ENCODE measurements around the gene CACNA2D4.

The CACNA2D4 gene

GRCh38 chr12:1962051-1963020 is 43.9 kb upstream of the CACNA2D4 start:
- Histone ChIP-seq H3K27ac (ENCODE audit: low read length) (no peak overlapping the region), H3K9ac (ENCODE audit: low read length) (no peak overlapping the region), H3K4me1 (ENCODE audit: low read length) (no peaks in the 10 kb centered on the region), H3K9me2 (replicated peaks; ENCODE audit: insufficient read depth, low read length) (no peaks in the 10 kb centered on the region), H3K4me2 (ENCODE audit: low read depth, low read length) (no peak overlapping the region), H3K79me2 (ENCODE audit: low read length) (no peaks in the 10 kb centered on the region), H2AFZ (ENCODE audit: low read length) (no peak overlapping the region), H3K4me3 (ENCODE audit: low read length) (no peak overlapping the region), H3K36me3 (replicated peaks; ENCODE audit: insufficient read depth, low read length) (no peaks in the 10 kb centered on the region), H4K20me1 (ENCODE audit: insufficient read depth, low read length) (no peaks in the 10 kb centered on the region), H3F3A (ENCODE audit: insufficient read depth, low read length) (no peaks in the 10 kb centered on the region), H3K9me3 (replicated peaks; ENCODE audit: insufficient read depth, low read length) (no peaks in the 10 kb centered on the region), H3K27me3 (replicated peaks; ENCODE audit: insufficient read depth, low read length) (no peaks in the 10 kb centered on the region)
- TF ChIP-seq EZH2 (optimal IDR thresholded peaks at IDR 0.05; ENCODE audit: low read depth, low read length): no peak
- TF ChIP-seq CTCF (IDR thresholded peaks at IDR 0.05; ENCODE audit: low read length): no peak
- TF ChIP-seq EZH2phosphoT487 (IDR thresholded peaks at IDR 0.05; ENCODE audit: low read length): no peak
- DNase-seq: no peak

GRCh38 chr12:1956716-1957115 is 38.3 kb upstream of the CACNA2D4 start:
- H3K4me1 ChIP-seq (ENCODE audit: low read length): no peaks in the 10 kb centered on the region
- no peaks in the 10 kb centered on the region for H3K79me2 ChIP-seq (ENCODE audit: low read length)
- TF ChIP-seq EZH2phosphoT487 (IDR thresholded peaks at IDR 0.05; ENCODE audit: low read length): no peak
- no peak for TF ChIP-seq CTCF (IDR thresholded peaks at IDR 0.05; ENCODE audit: low read length)
- TF ChIP-seq EZH2 (optimal IDR thresholded peaks at IDR 0.05; ENCODE audit: low read depth, low read length): no peak
- H3K4me2 ChIP-seq (ENCODE audit: low read depth, low read length): no peak overlapping the region
- H3K9me2 ChIP-seq (replicated peaks; ENCODE audit: insufficient read depth, low read length): no peaks in the 10 kb centered on the region
- no peaks in the 10 kb centered on the region for H3K9me3 ChIP-seq (replicated peaks; ENCODE audit: insufficient read depth, low read length)
- H3K27me3 ChIP-seq (replicated peaks; ENCODE audit: insufficient read depth, low read length): no peaks in the 10 kb centered on the region
- no peak overlapping the region for H3K27ac ChIP-seq (ENCODE audit: low read length)
- H3K9ac ChIP-seq (ENCODE audit: low read length): no peak overlapping the region
- H3K36me3 ChIP-seq (replicated peaks; ENCODE audit: insufficient read depth, low read length): no peaks in the 10 kb centered on the region
- no peak overlapping the region for H2AFZ ChIP-seq (ENCODE audit: low read length)
- no peaks in the 10 kb centered on the region for H4K20me1 ChIP-seq (ENCODE audit: insufficient read depth, low read length)
- H3F3A ChIP-seq (ENCODE audit: insufficient read depth, low read length): no peaks in the 10 kb centered on the region
- H3K4me3 ChIP-seq (ENCODE audit: low read length): no peak overlapping the region
- DNase-seq: no peak

DNA sequence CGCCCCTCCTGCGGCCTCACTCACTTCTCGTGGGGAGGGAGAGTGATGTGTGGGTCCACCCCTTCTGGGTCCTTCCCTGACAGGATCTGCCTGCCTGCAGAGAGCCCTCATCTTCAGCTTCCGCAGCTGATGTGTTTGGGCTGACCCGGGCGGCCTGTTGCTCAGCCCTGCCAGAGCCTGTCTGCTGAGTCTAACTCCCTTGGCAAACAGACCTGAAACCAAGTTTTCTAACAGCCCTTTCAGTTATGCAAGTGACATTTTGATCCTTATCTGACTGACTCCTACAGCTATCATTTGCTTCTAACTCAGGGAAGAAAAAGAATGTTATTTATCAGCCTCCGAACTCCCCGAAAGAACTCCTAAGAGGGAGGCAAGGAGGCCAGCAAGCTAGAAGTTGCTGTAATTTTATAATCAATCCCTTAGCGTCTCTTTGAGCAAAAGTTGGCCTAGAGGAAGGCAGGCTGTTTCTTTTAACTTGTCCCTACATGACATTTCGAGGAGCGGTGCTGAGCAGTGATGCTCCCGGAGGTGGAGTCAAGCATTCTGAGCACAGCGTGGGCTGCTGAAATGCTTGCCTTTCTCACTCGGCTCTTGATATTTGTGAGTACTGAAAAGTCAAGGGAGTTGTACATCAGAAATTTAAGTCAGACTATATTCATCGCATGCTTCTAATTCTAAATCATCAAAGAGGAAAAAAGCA is 31.5 kb upstream of the CACNA2D4 start:
- Histone ChIP-seq H4K20me1 (ENCODE audit: insufficient read depth, low read length) (no peaks in the 10 kb centered on the region), H3K9me3 (replicated peaks; ENCODE audit: insufficient read depth, low read length) (no peaks in the 10 kb centered on the region), H3F3A (ENCODE audit: insufficient read depth, low read length) (no peaks in the 10 kb centered on the region), H2AFZ (ENCODE audit: low read length) (no peak overlapping the region), H3K9me2 (replicated peaks; ENCODE audit: insufficient read depth, low read length) (no peaks in the 10 kb centered on the region), H3K4me1 (ENCODE audit: low read length) (no peaks in the 10 kb centered on the region), H3K79me2 (ENCODE audit: low read length) (no peaks in the 10 kb centered on the region), H3K36me3 (replicated peaks; ENCODE audit: insufficient read depth, low read length) (no peaks in the 10 kb centered on the region), H3K9ac (ENCODE audit: low read length) (no peak overlapping the region), H3K27ac (ENCODE audit: low read length) (no peak overlapping the region), H3K27me3 (replicated peaks; ENCODE audit: insufficient read depth, low read length) (no peaks in the 10 kb centered on the region), H3K4me2 (ENCODE audit: low read depth, low read length) (no peak overlapping the region), H3K4me3 (ENCODE audit: low read length) (no peak overlapping the region)
- DNase-seq: no peak
- TF ChIP-seq CTCF (IDR thresholded peaks at IDR 0.05; ENCODE audit: low read length): no peak
- no peak for TF ChIP-seq EZH2phosphoT487 (IDR thresholded peaks at IDR 0.05; ENCODE audit: low read length)
- TF ChIP-seq EZH2 (optimal IDR thresholded peaks at IDR 0.05; ENCODE audit: low read depth, low read length): no peak
